Trophoblast cell (in vitro differentiated cells and primary cell): ENCODE results near the gene MXRA7.

Experiments
- DNase-seq, 2 donors: peaks; one replicate each; pipeline ENCODE4 v3.0.0-alpha.2; 2016
- H2AFZ ChIP-seq: 2 replicates; pipeline ENCODE4 v1.6.1; 2013; ENCODE audit warnings: low read length, moderate library complexity, mild to moderate bottlenecking; ENCODE audit not compliant: insufficient read depth, poor library complexity
- H2AK5ac ChIP-seq: 2 replicates; pipeline ENCODE4 v1.6.1; 2013; ENCODE audit warnings: mild to moderate bottlenecking, low read length
- H2BK120ac ChIP-seq: 2 replicates; pipeline ENCODE4 v1.6.1; 2013; ENCODE audit warnings: low read length, mild to moderate bottlenecking, moderate library complexity; ENCODE audit not compliant: insufficient read depth, poor library complexity
- H2BK12ac ChIP-seq: 2 replicates; pipeline ENCODE4 v1.6.1; 2013; ENCODE audit warnings: mild to moderate bottlenecking, low read length, moderate library complexity
- H2BK5ac ChIP-seq: 2 replicates; pipeline ENCODE4 v1.6.1; 2013; ENCODE audit warnings: low read length, low read depth, moderate library complexity, mild to moderate bottlenecking; ENCODE audit not compliant: poor library complexity
- H3K14ac ChIP-seq: 2 replicates; pipeline ENCODE4 v1.6.1; 2013; ENCODE audit warnings: mild to moderate bottlenecking, low read length
- H3K18ac ChIP-seq: 2 replicates; pipeline ENCODE4 v1.6.1; 2013; ENCODE audit warnings: mild to moderate bottlenecking, low read length
- H3K23ac ChIP-seq: 2 replicates; pipeline ENCODE4 v1.6.1; 2013; ENCODE audit warnings: low read length
- H3K27ac ChIP-seq: 2 replicates; pipeline ENCODE4 v1.5.1; 2013; ENCODE audit warnings: low read depth, mild to moderate bottlenecking, inconsistent platforms, low read length, moderate library complexity
- H3K27me3 ChIP-seq: 2 replicates; pipeline ENCODE4 v1.6.1; 2013; ENCODE audit warnings: inconsistent platforms, mild to moderate bottlenecking, low read length, moderate library complexity; ENCODE audit not compliant: insufficient read depth
- H3K36me3 ChIP-seq, 2 experiments: 1 replicate in 1 of 2; 2 replicates in 1 of 2; pipeline ENCODE4 v1.6.1; 2013; ENCODE audit warnings: low read length in 2 of 2, mild to moderate bottlenecking in 2 of 2, moderate library complexity in 1 of 2; ENCODE audit not compliant: insufficient read depth in 2 of 2, control insufficient read depth in 1 of 2
- H3K4ac ChIP-seq: 2 replicates; pipeline ENCODE4 v1.6.1; 2013; ENCODE audit warnings: low read depth, mild to moderate bottlenecking, low read length, moderate library complexity
- H3K4me1 ChIP-seq, 2 experiments: 1 replicate in 1 of 2; 2 replicates in 1 of 2; pipeline ENCODE4 v1.6.1; 2013; ENCODE audit warnings: low read length in 2 of 2, mild to moderate bottlenecking in 2 of 2, moderate library complexity in 1 of 2; ENCODE audit not compliant: insufficient read depth in 2 of 2, control insufficient read depth in 1 of 2
- H3K4me2 ChIP-seq: 2 replicates; pipeline ENCODE4 v1.6.1; 2013; ENCODE audit warnings: inconsistent platforms, mild to moderate bottlenecking, low read length, moderate library complexity
- H3K4me3 ChIP-seq: 2 replicates; pipeline ENCODE4 v1.5.1; 2013; ENCODE audit warnings: mild to moderate bottlenecking, low read depth, low read length, inconsistent platforms
- H3K79me1 ChIP-seq: one replicate; pipeline ENCODE4 v1.6.1; 2013; ENCODE audit warnings: low read length
- H3K79me2 ChIP-seq: 2 replicates; pipeline ENCODE4 v1.6.1; 2013; ENCODE audit warnings: low read length, mild to moderate bottlenecking; ENCODE audit not compliant: control insufficient read depth, insufficient read depth, poor library complexity
- H3K9ac ChIP-seq: 2 replicates; pipeline ENCODE4 v1.6.1; 2013; ENCODE audit warnings: mild to moderate bottlenecking, low read length
- H3K9me3 ChIP-seq: 2 replicates; pipeline ENCODE4 v1.6.1; 2013; ENCODE audit warnings: low read depth, mild to moderate bottlenecking, control low read depth, inconsistent platforms, low read length; ENCODE audit not compliant: insufficient read depth
- H4K12ac ChIP-seq: 2 replicates; pipeline ENCODE4 v1.6.1; 2013; ENCODE audit warnings: low read depth, mild to moderate bottlenecking, low read length, moderate library complexity
- H4K8ac ChIP-seq: 2 replicates; pipeline ENCODE4 v1.6.1; 2013; ENCODE audit warnings: low read depth, mild to moderate bottlenecking, low read length, moderate library complexity
- H4K91ac ChIP-seq: one replicate; pipeline ENCODE4 v1.6.1; 2013; ENCODE audit warnings: low read depth, mild to moderate bottlenecking, low read length, moderate library complexity
- WGBS: extraction: QIAGEN DNeasy Blood & Tissue Kit; methylation state at CpG from one replicate; pipeline ENCODE4 v1.1.7; 2013; ENCODE audit warnings: missing lambda C conversion rate; ENCODE audit not compliant: insufficient read length, insufficient coverage; ENCODE audit errors: extremely low coverage; 5-methylcytosine and 5-hydroxymethylcytosine counted together

Gene MXRA7

GRCh38 chr17:76753061-76753961 is 42.5 kb upstream of the MXRA7 start:
- no CpG with 5 or more reads among the region's 12 CpGs for WGBS
- Histone ChIP-seq H2BK12ac (no peak overlapping the region), H3K4ac (no peak overlapping the region), H3K27ac (no peak overlapping the region), H2AK5ac (no peak overlapping the region), H2BK5ac (no peak overlapping the region), H3K14ac (no peak overlapping the region), H4K8ac (no peak overlapping the region), H2AFZ (no peak overlapping the region), H3K79me1 (no peaks in the 10 kb centered on the region), H3K9ac (no peak overlapping the region), H3K9me3 (no peaks in the 10 kb centered on the region), H2BK120ac (no peak overlapping the region), H3K4me2 (no peak overlapping the region), H4K91ac (no peak overlapping the region), H4K12ac (no peak overlapping the region), H3K27me3 (no peaks in the 10 kb centered on the region), H3K79me2 (no peaks in the 10 kb centered on the region), H3K36me3 (peaks cover 8 to 9% of the 10 kb centered on the region in 2 experiments), H3K18ac (no peak overlapping the region), H3K4me1 (no peaks in the 10 kb centered on the region), H3K4me3 (no peak overlapping the region), H3K23ac (no peak overlapping the region)
- peak; percentile 74 to 81 for DNase-seq

DNA sequence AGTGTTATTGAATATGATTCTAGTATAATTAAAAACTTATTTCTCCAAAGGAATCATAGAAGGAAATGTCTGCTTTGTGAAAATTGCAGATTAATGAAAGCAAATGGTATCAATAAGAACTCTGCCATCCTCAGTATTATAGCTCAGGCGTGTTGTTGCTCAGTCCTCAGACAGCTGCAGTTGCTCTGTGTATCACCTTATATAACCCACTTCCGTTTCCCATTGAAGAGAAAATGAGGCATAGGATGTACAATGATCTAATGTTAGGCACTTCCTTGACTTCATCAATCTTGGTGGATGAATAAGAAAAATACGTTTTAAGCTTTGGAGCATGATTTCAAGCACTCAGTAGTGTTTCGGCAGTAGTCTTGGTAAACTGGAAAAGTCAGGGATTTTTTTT is 41.2 kb upstream of the MXRA7 start:
- H3K36me3 ChIP-seq: peaks cover 6 to 11% of the 10 kb centered on the region in 2 experiments
- no peak overlapping the region for H3K23ac ChIP-seq
- no peaks in the 10 kb centered on the region for H3K79me2 ChIP-seq
- H2BK120ac ChIP-seq: no peak overlapping the region
- H3K27ac ChIP-seq: no peak overlapping the region
- H2AK5ac ChIP-seq: no peak overlapping the region
- no peaks in the 10 kb centered on the region for H3K9me3 ChIP-seq
- WGBS: no CpG with 5 or more reads among the region's 4 CpGs
- no peak overlapping the region for H3K14ac ChIP-seq
- H3K79me1 ChIP-seq: no peaks in the 10 kb centered on the region
- no peaks in the 10 kb centered on the region for H3K27me3 ChIP-seq
- H2BK12ac ChIP-seq: no peak overlapping the region
- H2BK5ac ChIP-seq: no peak overlapping the region
- no peak overlapping the region for H3K9ac ChIP-seq
- no peaks in the 10 kb centered on the region for H3K4me1 ChIP-seq
- no peak overlapping the region for H3K18ac ChIP-seq
- no peak overlapping the region for H4K12ac ChIP-seq
- H3K4ac ChIP-seq: no peak overlapping the region
- H4K91ac ChIP-seq: no peak overlapping the region
- H3K4me3 ChIP-seq: no peak overlapping the region
- DNase-seq: no peak
- H3K4me2 ChIP-seq: no peak overlapping the region
- H2AFZ ChIP-seq: no peak overlapping the region
- H4K8ac ChIP-seq: no peak overlapping the region

- no CpG with 5 or more reads among the region's 3 CpGs for WGBS
- no peaks in the 10 kb centered on the region for H3K27me3 ChIP-seq
Observed at GRCh38 chr17:76751416-76751993, 40.7 kb upstream of the MXRA7 start.

DNA sequence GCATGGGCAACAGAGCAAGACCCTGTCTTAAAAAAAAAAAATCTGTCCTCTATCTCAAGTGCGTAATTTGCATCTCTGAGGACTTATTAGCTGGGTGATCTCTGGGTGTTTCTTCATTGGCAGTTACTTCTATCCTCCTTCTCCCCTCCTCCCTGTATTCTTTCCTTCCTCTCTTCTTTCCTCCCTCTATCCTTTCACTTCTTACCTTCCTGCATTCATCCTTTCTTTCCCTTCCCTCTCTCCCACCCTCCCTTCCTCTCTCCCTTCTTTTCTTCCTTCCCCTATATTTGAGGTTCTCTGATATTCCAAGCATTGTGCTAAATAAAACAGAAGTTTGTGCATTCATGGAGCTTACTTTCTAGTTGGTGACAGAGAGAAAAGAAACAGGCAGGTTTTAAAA is 37.9 kb upstream of the MXRA7 start:
- no peaks in the 10 kb centered on the region for H3K4me1 ChIP-seq
- no peak overlapping the region for H2BK12ac ChIP-seq
- DNase-seq: no peak
- H2AFZ ChIP-seq: no peak overlapping the region
- H2BK5ac ChIP-seq: no peak overlapping the region
- H3K14ac ChIP-seq: no peak overlapping the region
- no peak overlapping the region for H4K91ac ChIP-seq
- no peak overlapping the region for H4K8ac ChIP-seq
- H3K79me2 ChIP-seq: no peaks in the 10 kb centered on the region
- H3K4me2 ChIP-seq: no peak overlapping the region
- H3K27ac ChIP-seq: no peak overlapping the region
- peaks cover 11 to 19% of the 10 kb centered on the region in 2 experiments for H3K36me3 ChIP-seq
- H4K12ac ChIP-seq: no peak overlapping the region
- no peak overlapping the region for H3K4me3 ChIP-seq
- no peaks in the 10 kb centered on the region for H3K9me3 ChIP-seq
- no peak overlapping the region for H2BK120ac ChIP-seq
- H3K79me1 ChIP-seq: no peaks in the 10 kb centered on the region
- no CpG with 5 or more reads among the region's 1 CpG for WGBS
- H3K9ac ChIP-seq: no peak overlapping the region
- no peak overlapping the region for H3K18ac ChIP-seq
- H3K27me3 ChIP-seq: no peaks in the 10 kb centered on the region
- H3K23ac ChIP-seq: no peak overlapping the region
- H2AK5ac ChIP-seq: no peak overlapping the region
- H3K4ac ChIP-seq: no peak overlapping the region

More at GRCh38 chr17:76751416-76751993, 40.7 kb upstream of the MXRA7 start:
- Histone ChIP-seq H4K91ac (no peak overlapping the region), H3K9ac (no peak overlapping the region), H3K9me3 (no peaks in the 10 kb centered on the region), H3K4me1 (no peaks in the 10 kb centered on the region), H3K4me2 (no peak overlapping the region), H3K14ac (no peak overlapping the region), H2AFZ (no peak overlapping the region), H4K12ac (no peak overlapping the region), H2BK120ac (no peak overlapping the region), H3K18ac (no peak overlapping the region), H3K23ac (no peak overlapping the region), H3K79me2 (no peaks in the 10 kb centered on the region), H3K4me3 (no peak overlapping the region), H3K27ac (no peak overlapping the region), H4K8ac (no peak overlapping the region), H3K79me1 (no peaks in the 10 kb centered on the region), H3K4ac (no peak overlapping the region), H2BK12ac (no peak overlapping the region), H2BK5ac (no peak overlapping the region), H2AK5ac (no peak overlapping the region), H3K36me3 (peaks cover 5 to 11% of the 10 kb centered on the region in 2 experiments)
- DNase-seq: peak; percentile 27 to 59
